Panc1 (cell line): Measurements from ENCODE around the gene TRAF5.

Experiments used
- CTCF ChIP-seq: fragments of 450-650 bp; IDR thresholded peaks from 2 replicates; pipeline ENCODE4 v1.5.1; 2017; ENCODE audit warnings: mild to moderate bottlenecking
- REST ChIP-seq, 2 experiments: IDR thresholded peaks; 2 replicates each; pipeline ENCODE4 v1.6.1; 2011 to 2012; ENCODE audit warnings: low read depth in 2 of 2, control low read depth in 1 of 2, low read length in 1 of 2, mild to moderate bottlenecking in 1 of 2, moderate library complexity in 1 of 2; ENCODE audit not compliant: insufficient read depth in 1 of 2
- SIN3A ChIP-seq: IDR thresholded peaks from 2 replicates; pipeline ENCODE4 v1.6.1; 2012; ENCODE audit warnings: low read depth, mild to moderate bottlenecking, low read length, moderate library complexity, borderline replicate concordance; ENCODE audit not compliant: insufficient read depth

- TF ChIP-seq CTCF (no peak), SIN3A (no peak), REST (IDR thresholded peaks at IDR 0.05; ENCODE audit: insufficient read depth in 1 of 2, low read depth in 2 of 2, low read length in 1 of 2) (no peak)
Measured at GRCh38 chr1:211282023-211282373, 44.6 kb upstream of the TRAF5 start.
